ENCODE measurements around the gene DAAM2. TPM values are rescaled to one million over a fixed set of nuclear protein-coding genes. Genes with fewer than 3 reads are reported as not detected.

Gene DAAM2
- total RNA-seq, 4 donors from 2014 or later = 3.7 to 55.9 (median 11.9) TPM

DNA sequence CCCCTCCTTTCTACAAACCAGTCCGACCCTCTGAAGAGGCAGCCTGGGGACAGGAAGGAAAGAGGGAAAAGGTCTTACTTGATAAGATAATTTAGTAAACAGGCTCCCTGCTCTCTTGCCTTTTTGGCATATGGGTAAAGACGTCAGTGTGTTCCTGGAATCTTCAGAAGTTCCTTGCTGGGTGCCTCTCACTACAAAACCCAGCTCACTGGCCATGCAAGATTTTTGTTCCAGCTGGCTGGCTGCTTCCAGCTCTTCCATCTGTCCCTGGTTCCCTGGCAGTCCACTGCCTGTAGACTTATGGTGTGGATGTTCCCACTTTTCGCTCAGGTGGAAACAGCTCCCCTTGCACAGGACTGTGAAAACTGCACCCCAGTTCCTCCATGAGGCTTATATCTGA lies 84.7 kb downstream of the DAAM2 start:
- Histone ChIP-seq H3K36me3 (peaks cover 0 to 49% (median 4%) of the 10 kb centered on the region in 3 donors), H3K4me1 (peaks cover 0 to 4% (median 0%) of the 10 kb centered on the region in 3 donors), H3K27ac (peak overlapping the region in 1 of 4 donors; percentile 5), H3K27me3 (no peaks in the 10 kb centered on the region), H3K4me3 (no peak overlapping the region), H3K9me3 (no peaks in the 10 kb centered on the region)
- DNase-seq = no peak
- no peak for TF ChIP-seq POLR2A (IDR thresholded peaks at IDR 0.05)
- TF ChIP-seq, protein P1, sequence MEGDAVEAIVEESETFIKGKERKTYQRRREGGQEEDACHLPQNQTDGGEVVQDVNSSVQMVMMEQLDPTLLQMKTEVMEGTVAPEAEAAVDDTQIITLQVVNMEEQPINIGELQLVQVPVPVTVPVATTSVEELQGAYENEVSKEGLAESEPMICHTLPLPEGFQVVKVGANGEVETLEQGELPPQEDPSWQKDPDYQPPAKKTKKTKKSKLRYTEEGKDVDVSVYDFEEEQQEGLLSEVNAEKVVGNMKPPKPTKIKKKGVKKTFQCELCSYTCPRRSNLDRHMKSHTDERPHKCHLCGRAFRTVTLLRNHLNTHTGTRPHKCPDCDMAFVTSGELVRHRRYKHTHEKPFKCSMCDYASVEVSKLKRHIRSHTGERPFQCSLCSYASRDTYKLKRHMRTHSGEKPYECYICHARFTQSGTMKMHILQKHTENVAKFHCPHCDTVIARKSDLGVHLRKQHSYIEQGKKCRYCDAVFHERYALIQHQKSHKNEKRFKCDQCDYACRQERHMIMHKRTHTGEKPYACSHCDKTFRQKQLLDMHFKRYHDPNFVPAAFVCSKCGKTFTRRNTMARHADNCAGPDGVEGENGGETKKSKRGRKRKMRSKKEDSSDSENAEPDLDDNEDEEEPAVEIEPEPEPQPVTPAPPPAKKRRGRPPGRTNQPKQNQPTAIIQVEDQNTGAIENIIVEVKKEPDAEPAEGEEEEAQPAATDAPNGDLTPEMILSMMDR (IDR thresholded peaks at IDR 0.05) = no peak
- 61 to 77% methylated on average over 2 of the region's 3 CpGs for WGBS, 2 donors
- intact Hi-C loops (cut with DNase I) = no loop called here

- no peak for DNase-seq
- H3K4me3 ChIP-seq = no peak overlapping the region
- peaks cover 0 to 14% (median 7%) of the 10 kb centered on the region in 3 donors for H3K4me1 ChIP-seq
- TF ChIP-seq, protein P1 (IDR thresholded peaks at IDR 0.05) = no peak
- no peak for TF ChIP-seq POLR2A (IDR thresholded peaks at IDR 0.05)
- H3K27ac ChIP-seq = peak overlapping the region in 1 of 4 donors; percentile 44
- no peaks in the 10 kb centered on the region for H3K27me3 ChIP-seq
- H3K36me3 ChIP-seq = peaks cover 0 to 41% (median 4%) of the 10 kb centered on the region in 3 donors
- intact Hi-C loops (cut with DNase I) = no loop called here
- WGBS, 2 donors = 72 to 79% methylated on average over 2 to 3 of the region's 3 CpGs
- no peaks in the 10 kb centered on the region for H3K9me3 ChIP-seq
These were observed 87.4 kb downstream of the DAAM2 start for GRCh38 chr6:39879535-39879934.

DNA sequence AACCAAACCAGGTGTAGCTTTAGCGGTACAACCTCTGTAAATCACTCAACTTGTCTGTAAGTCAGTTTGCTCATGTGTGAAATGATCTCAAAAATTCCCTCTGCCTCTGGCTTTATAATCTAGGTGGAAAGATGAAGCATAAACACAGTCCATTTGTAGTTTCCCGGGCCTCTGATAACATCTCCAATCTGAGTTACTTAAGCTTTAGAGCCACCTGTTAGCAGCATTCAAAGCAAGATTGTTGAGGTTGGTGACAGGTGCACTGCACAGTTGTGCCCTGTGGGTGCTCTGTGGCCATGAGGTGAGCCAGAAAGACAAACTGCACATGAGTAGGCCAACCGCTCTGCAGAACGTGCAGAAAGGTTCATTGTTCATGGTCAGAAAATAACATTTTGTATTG lies 88.4 kb downstream of the DAAM2 start:
- Histone ChIP-seq H3K27ac (peak overlapping the region in 1 of 4 donors; percentile 28), H3K9me3 (no peaks in the 10 kb centered on the region), H3K4me3 (no peak overlapping the region), H3K36me3 (peaks cover 0 to 32% (median 4%) of the 10 kb centered on the region in 3 donors), H3K4me1 (peaks cover 0 to 14% (median 7%) of the 10 kb centered on the region in 3 donors), H3K27me3 (no peaks in the 10 kb centered on the region)
- TF ChIP-seq, protein P1 (IDR thresholded peaks at IDR 0.05) = no peak
- TF ChIP-seq POLR2A (IDR thresholded peaks at IDR 0.05) = no peak
- intact Hi-C loops (cut with DNase I) = loop anchor here (10.0 kb wide), 1 partner anchor 496 kb away; no protein-coding TSS in a partner anchor
- DNase-seq = no peak
- WGBS, 2 donors = 71 to 75% methylated on average over 4 of the region's 4 CpGs

DNA sequence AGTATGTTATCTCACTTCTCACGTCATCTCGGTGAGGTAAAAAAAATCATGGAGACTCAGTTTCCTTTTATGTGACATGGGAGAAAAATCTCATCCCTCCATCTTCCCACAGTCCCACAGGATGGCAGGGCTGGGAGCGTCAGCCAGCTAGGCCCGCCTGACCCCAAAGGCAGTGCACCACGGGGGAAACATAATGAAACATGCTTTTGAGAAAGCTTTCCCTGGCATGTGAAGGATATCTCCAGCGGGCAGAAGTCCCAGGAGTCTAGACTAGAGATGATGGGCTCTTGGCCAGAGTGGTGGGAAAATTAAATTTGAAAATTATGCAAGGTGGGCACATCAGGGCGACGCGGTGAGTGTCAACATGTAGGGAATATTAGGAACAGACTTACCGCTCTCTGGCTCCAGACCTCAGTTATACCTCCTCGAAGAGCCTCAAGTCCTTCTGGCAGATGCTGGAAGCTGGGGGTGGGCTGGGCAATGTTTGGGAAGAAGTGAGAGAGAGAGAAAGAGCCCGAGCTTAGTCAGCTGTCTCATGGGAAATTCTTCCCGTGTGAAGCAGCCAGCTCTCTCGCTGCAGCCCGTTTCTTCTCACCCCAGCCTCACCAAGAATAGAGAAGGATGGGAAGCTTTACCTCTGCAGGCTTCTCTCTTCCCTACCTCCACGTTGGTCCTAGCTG lies 89.8 kb downstream of the DAAM2 start:
- Histone ChIP-seq H3K27ac (peak overlapping the region in 3 of 4 donors; percentile 42 to 49 (median 45)), H3K36me3 (peaks cover 0 to 25% (median 4%) of the 10 kb centered on the region in 3 donors), H3K4me3 (no peak overlapping the region), H3K27me3 (no peaks in the 10 kb centered on the region), H3K9me3 (no peaks in the 10 kb centered on the region), H3K4me1 (peaks cover 0 to 19% (median 7%) of the 10 kb centered on the region in 3 donors)
- WGBS, 2 donors = 61 to 73% methylated on average over 14 to 16 of the region's 16 CpGs
- TF ChIP-seq POLR2A (IDR thresholded peaks at IDR 0.05) = no peak
- TF ChIP-seq, protein P1 (IDR thresholded peaks at IDR 0.05) = no peak
- DNase-seq = no peak
- intact Hi-C loops (cut with DNase I) = loop anchor here (10.0 kb wide), 1 partner anchor 497 kb away; no protein-coding TSS in a partner anchor

GRCh38 chr6:39882531-39882899 lies 90.3 kb downstream of the DAAM2 start:
- no peak for DNase-seq
- Histone ChIP-seq H3K4me1 (peaks cover 0 to 25% (median 7%) of the 10 kb centered on the region in 3 donors), H3K9me3 (no peaks in the 10 kb centered on the region), H3K27ac (peak overlapping the region in 3 of 4 donors; percentile 42 to 49 (median 45)), H3K27me3 (no peaks in the 10 kb centered on the region), H3K4me3 (no peak overlapping the region), H3K36me3 (peaks cover 0 to 20% (median 4%) of the 10 kb centered on the region in 3 donors)
- 41 to 58% methylated on average over 8 of the region's 8 CpGs for WGBS, 2 donors
- intact Hi-C loops (cut with DNase I) = loop anchor here (10.0 kb wide), 1 partner anchor 498 kb away; no protein-coding TSS in a partner anchor
- TF ChIP-seq, protein P1 (IDR thresholded peaks at IDR 0.05) = no peak
- TF ChIP-seq POLR2A (IDR thresholded peaks at IDR 0.05) = no peak

Measured in esophagus squamous epithelium (tissue), 5 donors.